Epithelial cell of prostate (primary cell): ENCODE data around the gene LSM2.
A peak's percentile ranks its signal among the peaks of the same experiment; 100 is the strongest.
"Not testable (repeated sequence)": the region's sequence is repeated elsewhere in the genome, so short reads cannot be mapped to it uniquely, and the experiment has no call there.

Experiments used
- DNase-seq: peaks from one replicate; pipeline ENCODE4 v3.0.0-alpha.2; 2011; ENCODE audit warnings: low read depth, low spot score
- H3K27ac ChIP-seq: fragments of 450-650 bp; 2 replicates; pipeline ENCODE4 v1.5.1; 2017; ENCODE audit warnings: mild to moderate bottlenecking

LSM2 gene

GRCh38 chr6:31829633-31830283 is 23.0 kb upstream of the LSM2 start:
- no peak for DNase-seq
- H3K27ac ChIP-seq, result peak overlapping the region; percentile 69

- peak within 1 kb of the TSS; percentile 96 for H3K27ac ChIP-seq
Observed at GRCh38 chr6:31827286-31828079, 20.7 kb upstream of the LSM2 start, which contains the start of gene HSPA1B. TSS of gene HSPA1B (plus strand) at chr6:31827738. CDS start at chr6:31827951, 213 bp downstream.

GRCh38 chr6:31826793-31827285 is 20.1 kb upstream of the LSM2 start:
- no peak for DNase-seq
- peak overlapping the region; percentile 96 for H3K27ac ChIP-seq

More at GRCh38 chr6:31827286-31828079, 20.7 kb upstream of the LSM2 start, which contains the start of gene HSPA1B:
- peak; percentile 99 for DNase-seq

- peak overlapping the region; percentile 96 for H3K27ac ChIP-seq
- DNase-seq, result no peak
Observed at GRCh38 chr6:31825553-31825952, 18.8 kb upstream of the LSM2 start.

GRCh38 chr6:31823592-31824196 is 16.9 kb upstream of the LSM2 start:
- H3K27ac ChIP-seq, result peak overlapping the region; percentile 96

GRCh38 chr6:31822036-31822821 is 15.5 kb upstream of the LSM2 start:
- H3K27ac ChIP-seq, result peak overlapping the region; percentile 96
- no peak for DNase-seq

More at GRCh38 chr6:31823592-31824196, 16.9 kb upstream of the LSM2 start:
- DNase-seq, result not testable (repeated sequence)

- peak overlapping the region; percentile 96 for H3K27ac ChIP-seq
- DNase-seq, result no peak
Observed at GRCh38 chr6:31821301-31822035, 14.7 kb upstream of the LSM2 start.

GRCh38 chr6:31820399-31820798 is 13.6 kb upstream of the LSM2 start:
- not testable (repeated sequence) for DNase-seq, H3K27ac ChIP-seq

- no peak for DNase-seq
- no peak overlapping the region for H3K27ac ChIP-seq
Observed at GRCh38 chr6:31819871-31820299, 13.1 kb upstream of the LSM2 start.

GRCh38 chr6:31817929-31818511 is 11.3 kb upstream of the LSM2 start:
- not testable (repeated sequence) for DNase-seq
- H3K27ac ChIP-seq, result peak overlapping the region; percentile 38

GRCh38 chr6:31817133-31817928 is 10.6 kb upstream of the LSM2 start:
- H3K27ac ChIP-seq, result peak overlapping the region; percentile 38
- DNase-seq, result not testable (repeated sequence)

GRCh38 chr6:31815025-31815838 is 8.5 kb upstream of the LSM2 start, which contains the start of the genes HSPA1A and HSPA1L:
TSS of gene HSPA1A (plus strand) at chr6:31815543. CDS start at chr6:31815757, 214 bp downstream.
TSS of gene HSPA1L (minus strand) at chr6:31815283. CDS start at chr6:31811972, 3,311 bp downstream.
- DNase-seq, result peak; percentile 79
- peak within 1 kb of the TSS; percentile 90 for H3K27ac ChIP-seq

- peak overlapping the region; percentile 90 for H3K27ac ChIP-seq
- DNase-seq, result peak; percentile 93
Observed at GRCh38 chr6:31814677-31815024, 7.9 kb upstream of the LSM2 start.

GRCh38 chr6:31813465-31813849 is 6.7 kb upstream of the LSM2 start:
- DNase-seq, result no peak
- peak overlapping the region; percentile 90 for H3K27ac ChIP-seq

- no peak overlapping the region for H3K27ac ChIP-seq
- no peak for DNase-seq
Observed at GRCh38 chr6:31811645-31812044, 4.9 kb upstream of the LSM2 start.

- not testable (repeated sequence) for H3K27ac ChIP-seq, DNase-seq
Observed at GRCh38 chr6:31808599-31808998, 1.8 kb upstream of the LSM2 start.

- DNase-seq, result no peak
- peak overlapping the region; percentile 70 for H3K27ac ChIP-seq
Observed at GRCh38 chr6:31805939-31806469, 762 bp downstream of the LSM2 start.
